HG03432 (cell line): ENCODE results near the gene RNASE4.
"Not testable (repeated sequence)": the region's sequence is repeated elsewhere in the genome, so short reads cannot be mapped to it uniquely, and the experiment has no call there.

Experiments used
- ATAC-seq: cut with Tn5 transposase; IDR thresholded peaks from one replicate; pipeline ENCODE4 v1.9.1; 2021; ENCODE audit warnings: mild to moderate bottlenecking, moderate library complexity; ENCODE audit not compliant: unreplicated experiment

Gene RNASE4, protein sequence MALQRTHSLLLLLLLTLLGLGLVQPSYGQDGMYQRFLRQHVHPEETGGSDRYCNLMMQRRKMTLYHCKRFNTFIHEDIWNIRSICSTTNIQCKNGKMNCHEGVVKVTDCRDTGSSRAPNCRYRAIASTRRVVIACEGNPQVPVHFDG

DNA sequence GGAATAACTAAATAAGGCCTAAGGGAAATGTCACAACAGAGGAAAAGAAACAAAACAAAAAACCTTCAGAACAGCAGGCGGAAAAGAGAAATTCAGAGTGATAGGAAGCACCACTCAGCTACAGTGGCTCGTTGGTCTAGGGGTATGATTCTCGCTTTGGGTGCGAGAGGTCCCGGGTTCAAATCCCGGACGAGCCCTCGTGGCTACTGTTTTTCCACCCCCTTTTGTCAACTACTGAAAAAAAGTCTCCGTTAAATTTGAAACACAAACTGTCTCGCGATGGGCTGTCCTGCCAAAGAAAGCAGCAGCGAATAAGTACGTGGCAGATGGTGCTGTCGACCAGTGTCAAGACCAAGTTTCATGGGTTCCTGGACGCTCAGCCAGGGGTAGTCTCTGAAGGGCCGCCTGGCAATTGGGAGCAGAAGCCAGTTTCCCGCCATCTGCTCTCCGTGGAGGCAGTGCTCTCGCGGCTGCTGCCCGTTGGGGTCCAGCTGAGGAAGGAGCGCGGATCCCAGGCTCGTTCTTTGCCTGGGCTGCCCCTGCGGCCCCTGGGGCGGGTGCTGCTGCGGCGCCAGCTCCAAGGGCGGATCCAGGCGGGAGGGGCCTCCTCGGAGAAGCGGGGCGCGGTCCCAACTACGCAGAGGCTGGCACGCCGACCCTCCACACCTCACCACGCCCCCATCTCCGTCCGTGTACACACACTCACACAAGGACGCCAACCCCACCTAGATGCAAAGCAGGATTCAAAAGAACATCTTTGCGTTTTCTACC, at the start of gene RNASE4:
Gene RNASE4, plus strand, starts transcription at position 670 of the 771 bp plus-strand sequence. CDS start 14,812 bp downstream, outside the sequence.
- ATAC-seq: peak; percentile 31

DNA sequence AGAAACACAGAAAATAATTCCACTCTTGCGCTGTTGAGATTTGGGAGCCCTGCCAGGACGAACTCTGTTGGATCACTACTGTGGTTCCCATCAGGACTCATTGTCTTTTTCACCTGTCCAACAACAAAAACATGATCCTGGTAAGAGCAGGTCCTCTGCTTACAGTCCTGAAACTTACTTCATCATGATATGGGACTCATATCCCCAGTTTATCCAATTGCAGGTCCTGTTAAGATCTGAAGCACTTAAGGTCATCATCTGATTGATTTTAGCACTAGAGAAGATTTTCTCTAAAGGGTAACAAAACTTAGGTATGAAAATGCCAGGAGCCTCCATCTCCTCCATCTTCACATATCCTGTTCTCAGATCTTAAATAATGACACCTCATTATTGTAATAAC, 42.8 kb upstream of the RNASE4 start, which contains the start of gene OR6S1:
Gene OR6S1, minus strand, starts transcription at position 101 of the 400 bp plus-strand sequence. Its CDS starts 0 bp downstream, at position 101.
- ATAC-seq: no peak

DNA sequence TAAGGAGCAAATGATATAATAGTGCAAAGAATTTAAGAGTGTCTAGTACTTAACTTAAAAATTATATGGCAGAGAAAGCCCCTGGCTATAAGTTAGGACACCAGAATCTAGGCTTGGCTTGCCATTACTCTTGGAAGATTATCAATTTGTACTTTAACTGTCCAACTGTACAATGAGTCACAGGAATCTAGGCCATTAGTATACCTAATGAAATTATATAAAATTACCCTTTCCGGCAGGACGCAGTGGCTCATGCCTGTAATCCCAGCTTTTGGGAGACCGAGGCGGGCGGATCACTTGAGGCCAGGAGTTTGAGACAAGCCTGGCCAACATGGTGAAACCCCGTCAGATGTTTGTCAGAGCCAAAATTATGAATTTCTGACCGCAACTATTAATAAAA, 42.2 kb upstream of the RNASE4 start:
- no peak for ATAC-seq

DNA sequence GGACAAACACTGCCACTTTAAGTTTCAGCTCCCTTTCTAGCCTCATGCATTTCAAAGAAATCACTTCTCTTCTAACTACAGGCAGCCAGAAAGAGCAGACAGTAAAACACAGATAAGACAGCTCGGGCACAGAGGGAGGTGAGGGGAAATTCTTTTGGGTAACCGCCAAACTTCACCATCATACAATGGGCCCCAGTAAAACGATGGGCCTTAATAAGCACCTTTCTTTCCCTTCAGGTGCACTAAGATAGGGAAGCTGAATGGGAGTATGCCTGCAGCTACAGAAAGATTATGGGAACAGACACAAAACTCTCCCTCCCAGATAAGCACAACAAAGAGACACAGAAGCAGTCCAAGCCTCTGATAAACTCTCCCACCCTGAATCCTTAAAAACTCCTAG, 41.6 kb upstream of the RNASE4 start:
- ATAC-seq: not testable (repeated sequence)

DNA sequence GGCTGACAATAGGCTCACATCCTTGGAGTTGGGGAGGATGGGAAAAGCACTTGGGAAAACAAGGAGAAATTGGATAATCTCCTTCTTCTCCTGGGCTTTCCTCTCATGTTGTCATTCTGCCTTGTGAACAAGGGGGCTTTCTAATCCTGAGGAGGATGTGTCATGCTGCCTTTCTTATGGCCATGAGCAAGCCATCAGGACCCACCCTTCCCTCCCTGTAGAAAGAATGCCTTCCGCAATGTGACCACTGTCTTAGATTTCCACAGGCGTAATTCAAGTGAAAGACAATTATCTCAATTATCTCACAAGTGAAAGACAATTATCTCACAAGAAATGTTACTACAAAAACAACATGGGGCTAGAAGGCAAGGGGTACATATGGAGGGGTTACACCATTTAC, 39.8 kb upstream of the RNASE4 start:
- ATAC-seq: no peak

DNA sequence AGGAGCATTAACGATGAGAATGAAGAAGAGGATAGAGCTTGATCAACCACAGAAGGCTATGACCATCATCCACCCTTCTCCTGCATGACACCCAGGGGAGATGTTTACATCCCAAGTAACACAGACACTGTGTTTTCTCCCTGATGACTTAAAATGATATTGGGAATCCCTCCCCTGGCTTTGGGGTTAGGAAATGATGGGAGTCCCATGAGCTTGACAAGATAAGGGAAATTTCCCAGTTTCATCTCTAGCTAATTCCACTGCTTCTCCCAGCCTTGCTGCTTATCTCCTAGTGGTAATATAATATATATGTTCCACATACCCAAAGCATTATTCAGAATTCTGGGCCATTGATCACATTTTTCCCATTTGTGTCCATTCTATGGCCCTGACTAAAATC, 38.9 kb upstream of the RNASE4 start:
- ATAC-seq: no peak

DNA sequence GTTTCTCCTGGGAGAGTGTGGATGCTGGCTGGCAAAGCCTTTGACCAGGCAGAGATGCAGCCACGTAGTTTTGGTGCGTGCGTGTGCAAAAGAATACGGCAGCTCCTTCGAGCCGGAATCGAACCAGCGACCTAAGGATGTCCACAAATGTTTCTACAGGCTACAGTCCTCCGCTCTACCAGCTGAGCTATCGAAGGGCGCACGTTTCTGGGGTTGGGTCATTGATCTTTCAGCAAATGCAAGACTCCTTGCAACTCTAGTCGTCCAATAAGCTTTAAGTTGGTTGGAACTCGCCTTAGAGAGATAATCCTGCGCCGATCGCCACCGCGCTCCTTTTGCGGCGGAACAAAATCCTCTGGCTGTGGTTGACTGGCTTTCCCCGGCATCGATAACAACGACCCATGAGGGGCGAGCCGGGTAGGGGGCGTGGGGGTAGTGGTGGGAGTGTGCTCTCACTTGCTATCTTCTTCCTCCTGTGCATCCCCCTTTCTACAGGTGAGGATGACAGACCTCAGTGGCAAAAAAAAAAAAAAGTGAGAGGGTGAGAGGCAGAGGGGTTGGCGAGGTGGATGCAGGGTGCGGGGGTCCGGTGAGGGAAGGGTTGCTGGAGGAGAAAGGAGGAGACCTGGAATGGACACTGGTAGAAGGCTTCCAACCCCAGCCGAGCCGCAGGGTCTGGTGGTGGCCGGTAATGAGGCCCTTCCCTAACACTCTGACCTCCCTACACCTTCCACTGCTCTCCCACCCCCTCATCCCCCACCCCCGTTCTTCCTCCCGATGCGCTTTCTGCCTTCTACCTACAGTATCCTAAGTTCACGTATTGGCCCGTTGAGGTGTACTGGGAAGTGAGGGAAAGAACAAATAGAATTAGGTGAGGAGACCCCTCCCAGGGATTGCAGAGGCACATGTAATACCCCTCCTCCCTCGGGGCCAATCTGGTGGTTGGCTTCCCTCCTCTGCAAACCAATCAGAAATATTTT, 31.1 kb upstream of the RNASE4 start:
- peak; percentile 62 for ATAC-seq

DNA sequence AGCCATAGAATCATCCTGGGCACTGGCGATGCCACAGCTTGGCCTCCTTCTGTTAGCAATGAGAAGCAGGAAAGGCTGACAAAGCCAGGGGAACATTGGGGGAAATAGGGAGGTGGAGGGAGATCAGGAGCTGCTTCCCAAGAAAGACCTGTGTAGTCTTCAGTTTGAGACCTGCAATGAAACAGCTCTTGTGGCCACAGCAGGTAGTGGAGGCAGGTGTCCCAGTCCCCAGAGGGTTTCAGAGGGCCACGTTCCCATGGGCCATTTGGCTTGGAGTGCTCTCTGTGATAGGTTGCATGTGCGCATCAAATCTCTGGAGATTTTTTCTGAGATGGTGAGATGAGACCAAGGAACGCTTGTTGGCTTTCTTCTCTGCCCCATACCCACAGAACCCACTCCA, 28.5 kb upstream of the RNASE4 start:
- no peak for ATAC-seq

DNA sequence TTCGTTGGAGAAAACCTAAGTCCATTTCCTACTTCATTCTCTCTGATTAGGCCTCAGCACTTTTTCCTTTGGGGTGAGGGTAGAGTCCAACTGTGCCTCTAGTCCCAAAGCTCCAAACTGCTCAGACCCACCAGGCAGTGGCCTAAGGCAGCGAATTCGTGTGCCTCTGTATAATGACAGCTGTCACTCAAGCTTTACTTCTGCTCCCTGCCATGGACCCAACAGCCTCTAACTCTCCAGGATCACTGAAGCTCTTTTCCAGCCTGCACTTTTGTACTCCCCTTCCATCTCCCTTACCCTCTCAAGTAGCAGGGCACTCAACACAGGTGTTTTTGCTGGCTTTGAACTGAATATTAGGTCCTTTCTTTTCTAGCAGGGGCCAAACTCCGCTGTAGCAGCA, 28.1 kb upstream of the RNASE4 start:
- ATAC-seq: no peak

DNA sequence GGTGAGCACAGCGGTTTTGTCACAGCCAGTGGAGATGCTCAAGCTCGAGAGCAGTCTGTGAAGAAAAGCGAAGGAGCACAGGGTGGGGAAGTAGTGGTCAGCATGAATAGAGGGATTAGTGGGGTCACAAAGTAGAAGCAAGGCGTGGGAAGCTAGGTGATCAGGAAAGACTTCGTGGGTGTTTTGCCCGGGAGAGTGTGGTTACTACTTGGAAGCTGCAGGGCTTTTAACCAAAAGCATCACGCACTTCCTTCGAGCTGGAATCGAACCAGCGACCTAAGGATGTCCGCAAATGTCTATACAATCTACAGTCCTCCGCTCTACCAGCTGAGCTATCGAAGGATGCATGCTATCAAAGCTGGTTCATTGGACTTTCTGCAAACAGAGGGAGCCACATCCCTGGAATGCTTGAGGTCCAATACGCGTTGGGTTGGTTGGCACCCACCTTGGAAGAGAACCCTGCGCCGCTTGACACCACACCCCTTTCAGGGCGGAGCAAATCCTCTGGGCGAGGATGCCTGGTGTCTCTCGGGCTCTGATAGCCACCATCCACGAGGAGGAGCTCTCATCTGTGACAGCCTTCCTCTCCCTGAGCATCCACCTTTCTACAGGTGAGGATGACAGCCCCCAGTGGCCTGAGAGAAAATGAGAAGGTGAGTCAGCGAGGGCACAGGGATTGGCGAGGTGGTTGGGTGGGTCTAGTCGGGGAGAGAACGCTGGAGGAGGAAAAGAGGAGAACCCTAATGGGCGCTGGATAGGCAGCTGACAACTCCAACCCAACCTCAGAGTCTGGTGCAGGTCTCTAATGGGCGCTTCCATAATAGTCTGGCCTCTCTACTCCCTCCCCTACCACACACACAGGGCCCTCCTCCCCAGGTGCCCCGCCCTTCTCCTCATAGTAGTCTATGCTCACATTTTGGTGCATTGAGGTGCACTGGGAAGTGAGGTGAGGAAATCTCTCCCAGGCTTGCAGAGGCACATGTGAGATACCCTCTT, 26.8 kb upstream of the RNASE4 start:
- ATAC-seq: no peak

DNA sequence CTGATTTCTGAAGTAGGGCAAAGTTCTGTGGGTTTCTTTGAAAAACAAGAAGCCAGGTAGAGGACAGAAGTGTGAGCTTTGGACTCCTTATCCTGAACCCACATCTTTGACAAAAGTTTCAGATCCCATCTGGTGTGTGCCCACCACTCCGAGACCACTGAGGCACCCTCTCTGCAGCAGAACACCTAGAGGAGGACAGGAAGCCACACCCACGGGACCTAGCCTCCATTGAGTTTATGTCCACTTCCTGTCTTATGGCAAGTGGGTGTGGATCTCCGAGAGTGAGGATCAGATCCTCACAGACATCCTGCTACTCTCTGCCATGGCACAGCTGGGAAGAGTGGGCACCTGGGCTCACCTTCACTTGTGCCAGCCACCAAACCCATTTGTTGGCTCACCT, 26.1 kb upstream of the RNASE4 start:
- ATAC-seq: no peak

DNA sequence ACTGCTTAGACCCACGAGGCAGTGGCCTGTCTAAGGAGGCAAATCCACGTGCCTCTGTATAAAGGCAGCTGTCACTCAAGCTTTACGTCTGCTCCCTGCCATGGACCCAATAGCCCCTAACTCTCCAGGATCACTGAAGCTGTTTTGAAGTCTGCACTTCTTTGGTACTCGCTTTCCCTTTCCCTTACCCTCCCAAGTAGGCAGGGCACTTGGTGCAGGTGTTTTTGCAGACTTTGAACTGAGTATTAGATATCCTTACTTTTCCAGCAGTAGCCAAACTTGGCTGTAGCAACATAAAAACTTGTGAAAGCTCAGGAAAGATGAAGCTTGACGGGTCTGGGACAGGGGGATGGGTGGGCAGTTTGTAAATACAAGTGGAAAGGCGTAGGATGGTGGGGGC, 25.0 kb upstream of the RNASE4 start:
- ATAC-seq: no peak

DNA sequence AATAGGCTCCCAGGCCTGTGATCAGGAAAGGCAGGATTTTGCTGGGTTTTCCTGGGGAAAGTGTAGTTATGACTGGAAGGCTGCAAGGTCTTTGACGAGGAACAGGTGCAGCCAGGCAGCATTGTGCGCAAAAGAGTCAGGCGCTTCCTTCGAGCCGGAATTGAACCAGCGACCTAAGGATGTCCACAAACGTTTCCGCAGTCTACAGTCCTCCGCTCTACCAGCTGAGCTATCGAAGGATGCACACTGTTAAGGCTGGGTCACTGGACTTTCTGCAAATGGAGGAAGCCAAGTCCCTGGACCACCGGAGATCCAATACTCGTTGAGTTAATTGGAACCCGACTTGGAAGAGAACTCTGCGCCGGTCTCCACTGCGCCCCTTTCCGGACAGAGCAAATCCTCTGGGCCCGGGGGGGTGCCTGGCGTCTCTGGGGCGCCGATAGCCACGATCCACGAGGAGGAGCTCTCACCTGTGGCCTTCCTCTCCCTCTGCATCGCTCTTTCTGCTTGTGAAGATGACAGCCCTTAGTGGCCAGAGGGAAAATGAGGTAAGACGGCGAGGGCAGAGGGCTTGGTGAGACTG, 24.5 kb upstream of the RNASE4 start:
- no peak for ATAC-seq

DNA sequence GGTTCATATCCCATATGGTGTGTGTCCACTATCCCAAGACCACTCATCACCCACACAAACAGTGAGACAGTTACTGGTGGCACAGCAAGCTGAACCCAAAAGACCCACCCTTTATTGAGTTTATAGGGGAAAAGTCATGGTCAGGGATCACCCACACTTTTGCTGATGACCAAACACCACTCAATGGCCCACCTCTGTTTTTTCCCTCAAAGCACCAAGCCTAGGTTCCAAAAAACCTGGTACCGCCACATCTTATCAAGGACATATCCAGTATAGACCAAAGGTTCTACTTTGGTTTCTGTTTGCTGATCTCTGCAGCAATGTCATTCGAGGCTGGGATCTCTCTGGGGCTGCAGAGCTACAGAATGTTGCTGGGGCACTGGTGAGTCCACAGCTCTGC, 23.2 kb upstream of the RNASE4 start:
- no peak for ATAC-seq

DNA sequence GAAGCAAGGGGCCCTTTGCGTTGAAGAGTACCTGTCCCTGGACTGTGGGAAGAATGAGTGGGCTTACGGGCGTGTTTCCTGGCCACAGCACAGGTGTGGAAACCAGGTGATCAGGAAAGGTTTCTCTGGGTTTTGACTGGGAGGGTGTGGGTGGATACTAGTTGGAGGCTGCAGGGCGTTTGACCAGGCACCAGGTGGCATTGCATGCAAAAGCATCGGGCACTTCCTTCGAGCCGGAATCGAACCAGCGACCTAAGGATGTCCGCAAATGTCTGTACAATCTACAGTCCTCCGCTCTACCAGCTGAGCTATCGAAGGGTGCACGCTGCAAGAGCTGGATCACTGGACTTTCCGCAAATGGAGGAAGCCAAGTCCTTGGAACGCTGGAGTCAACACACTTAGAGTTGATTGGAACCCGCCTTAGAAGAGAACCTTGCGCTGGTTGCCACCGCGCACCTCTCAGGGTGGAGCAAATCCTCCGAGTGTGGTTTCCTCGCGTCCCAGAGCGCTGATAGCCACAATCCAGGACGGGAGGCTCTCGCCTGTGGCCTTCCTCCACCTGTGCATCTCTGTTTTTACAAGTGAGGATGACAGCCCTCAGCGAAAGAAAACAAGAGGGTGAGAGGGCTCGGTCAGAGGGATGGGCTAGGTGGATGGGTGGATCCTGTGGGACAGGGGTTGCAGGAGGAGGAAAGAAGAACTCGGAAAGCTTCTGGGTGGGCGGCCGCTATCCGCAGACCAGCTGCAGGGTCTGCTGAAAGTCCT, 21.2 kb upstream of the RNASE4 start:
- peak; percentile 53 for ATAC-seq

DNA sequence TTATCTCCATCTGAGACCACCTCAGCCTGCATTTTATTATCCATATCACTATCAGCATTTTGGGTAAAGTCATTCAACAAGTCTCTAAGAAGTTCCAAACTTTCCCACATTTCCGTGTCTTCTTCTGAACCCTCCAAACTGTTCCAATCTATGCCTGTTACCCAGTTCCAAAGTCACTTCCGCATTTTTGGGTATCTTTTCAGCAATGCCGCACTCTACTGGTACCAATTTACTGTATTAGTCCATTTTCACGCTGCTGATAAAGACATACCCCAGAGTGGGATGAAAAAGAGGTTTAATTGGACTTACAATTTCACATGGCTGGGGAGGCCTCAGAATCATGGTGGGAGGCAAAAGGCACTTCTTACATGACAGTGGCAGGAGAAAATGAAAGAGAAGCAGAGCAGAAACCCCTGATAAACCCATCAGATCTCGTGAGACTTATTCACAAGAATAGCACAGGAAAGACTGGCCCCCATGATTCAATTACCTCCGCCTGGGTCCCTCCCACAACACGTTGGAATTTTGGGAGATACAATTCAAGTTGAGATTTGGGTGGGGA, 17.9 kb upstream of the RNASE4 start:
- ATAC-seq: not testable (repeated sequence)

DNA sequence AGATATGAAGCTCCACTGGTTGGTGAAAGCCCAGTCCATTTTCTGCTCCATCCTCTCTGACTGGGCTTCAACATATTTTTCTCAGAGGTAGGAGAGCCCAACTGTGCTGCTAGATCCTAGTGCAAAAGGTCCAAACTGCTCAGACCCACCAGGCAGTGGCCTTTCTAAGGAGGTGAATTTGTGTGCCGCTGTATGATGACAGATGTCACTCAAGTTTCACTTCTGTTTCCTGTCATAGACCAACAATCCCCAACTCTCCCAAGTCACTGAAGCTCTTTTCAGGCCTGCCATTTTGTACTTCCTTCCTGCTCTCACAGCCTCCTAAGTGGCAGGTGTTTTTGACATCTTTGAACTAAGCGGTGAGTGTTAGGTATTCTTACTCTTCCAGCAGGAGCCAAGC, 16.4 kb upstream of the RNASE4 start:
- peak; percentile 69 for ATAC-seq

DNA sequence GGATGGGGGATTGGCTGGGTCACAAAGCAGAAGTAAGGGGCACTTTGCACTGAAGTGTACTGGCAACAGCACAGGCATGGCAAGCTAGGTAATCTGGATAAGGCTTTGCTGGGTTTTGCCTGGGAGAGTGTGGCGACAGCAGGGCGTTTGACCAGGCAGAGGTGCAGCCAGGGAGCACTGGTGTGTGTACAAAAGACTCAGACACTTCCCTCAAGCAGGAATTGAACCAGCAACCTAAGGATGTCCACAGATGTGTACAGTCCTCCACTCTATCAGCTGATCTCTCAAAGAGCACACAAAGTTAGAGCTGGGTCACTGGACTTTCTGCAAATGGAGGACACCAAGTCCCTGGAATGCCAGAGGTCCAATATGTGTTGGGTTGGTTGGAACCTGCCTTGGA, 15.4 kb upstream of the RNASE4 start:
- no peak for ATAC-seq
